Measurements from ENCODE around the gene GCFC2.

Gene GCFC2

GRCh38 chr2:75667884-75668283 lies 42.8 kb downstream of the GCFC2 start:
- no peak overlapping the region for H3K4me2 ChIP-seq (ENCODE audit: low read length)
- H3K4me1 ChIP-seq (ENCODE audit: low read length) = no peaks in the 10 kb centered on the region
- H3K4me3 ChIP-seq (ENCODE audit: low read length) = no peak overlapping the region
- H3K9me3 ChIP-seq (ENCODE audit: insufficient read depth, low read length) = no peaks in the 10 kb centered on the region
- H3K79me2 ChIP-seq (ENCODE audit: low read length) = no peaks in the 10 kb centered on the region
- no peaks in the 10 kb centered on the region for H3K27me3 ChIP-seq (ENCODE audit: low read depth, low read length)
- no peak overlapping the region for H3K9ac ChIP-seq (ENCODE audit: low read length)
- H4K20me1 ChIP-seq (ENCODE audit: insufficient read depth, low read length) = no peaks in the 10 kb centered on the region
- TF ChIP-seq EZH2phosphoT487 (IDR thresholded peaks at IDR 0.05; ENCODE audit: low read depth) = no peak
- TF ChIP-seq CTCF (IDR thresholded peaks at IDR 0.05; ENCODE audit: low read depth, low read length) = no peak
- H3K36me3 ChIP-seq (replicated peaks; ENCODE audit: low read depth, low read length) = peaks cover 40% of the 10 kb centered on the region
- H2AFZ ChIP-seq (ENCODE audit: low read depth, low read length) = no peak overlapping the region
- H3K27ac ChIP-seq (ENCODE audit: low read length) = no peak overlapping the region

- no peaks in the 10 kb centered on the region for H3K4me1 ChIP-seq (ENCODE audit: low read length)
- peaks cover 42% of the 10 kb centered on the region for H3K36me3 ChIP-seq (replicated peaks; ENCODE audit: low read depth, low read length)
- no peak overlapping the region for H3K9ac ChIP-seq (ENCODE audit: low read length)
- TF ChIP-seq CTCF (IDR thresholded peaks at IDR 0.05; ENCODE audit: low read depth, low read length) (no peak), EZH2phosphoT487 (IDR thresholded peaks at IDR 0.05; ENCODE audit: low read depth) (no peak)
- no peaks in the 10 kb centered on the region for H3K9me3 ChIP-seq (ENCODE audit: insufficient read depth, low read length)
- H3K79me2 ChIP-seq (ENCODE audit: low read length) = 0 out of 2 replicates have a peak, but pooled peaks cover 1% of the 10 kb centered on the region
- H3K27me3 ChIP-seq (ENCODE audit: low read depth, low read length) = no peaks in the 10 kb centered on the region
- H4K20me1 ChIP-seq (ENCODE audit: insufficient read depth, low read length) = no peaks in the 10 kb centered on the region
- no peak overlapping the region for H2AFZ ChIP-seq (ENCODE audit: low read depth, low read length)
- no peak overlapping the region for H3K27ac ChIP-seq (ENCODE audit: low read length)
- H3K4me3 ChIP-seq (ENCODE audit: low read length) = no peak overlapping the region
- H3K4me2 ChIP-seq (ENCODE audit: low read length) = no peak overlapping the region
Measured at GRCh38 chr2:75666911-75667310, 43.8 kb downstream of the GCFC2 start.

- H3K79me2 ChIP-seq (ENCODE audit: low read length) = peaks cover 40% of the 10 kb centered on the region
- no peak overlapping the region for H3K9ac ChIP-seq (ENCODE audit: low read length)
- no peak for TF ChIP-seq CTCF (IDR thresholded peaks at IDR 0.05; ENCODE audit: low read depth, low read length)
- TF ChIP-seq EZH2phosphoT487 (IDR thresholded peaks at IDR 0.05; ENCODE audit: low read depth) = no peak
- H3K36me3 ChIP-seq (replicated peaks; ENCODE audit: low read depth, low read length) = peaks cover 85% of the 10 kb centered on the region
- H3K27me3 ChIP-seq (ENCODE audit: low read depth, low read length) = no peaks in the 10 kb centered on the region
- no peak overlapping the region for H3K27ac ChIP-seq (ENCODE audit: low read length)
- H4K20me1 ChIP-seq (ENCODE audit: insufficient read depth, low read length) = no peaks in the 10 kb centered on the region
- H3K4me2 ChIP-seq (ENCODE audit: low read length) = no peak overlapping the region
- no peak overlapping the region for H3K4me3 ChIP-seq (ENCODE audit: low read length)
- no peaks in the 10 kb centered on the region for H3K9me3 ChIP-seq (ENCODE audit: insufficient read depth, low read length)
- no peak overlapping the region for H2AFZ ChIP-seq (ENCODE audit: low read depth, low read length)
- H3K4me1 ChIP-seq (ENCODE audit: low read length) = no peaks in the 10 kb centered on the region
Measured at GRCh38 chr2:75657798-75658197, 52.9 kb downstream of the GCFC2 start.

- H3K36me3 ChIP-seq (replicated peaks; ENCODE audit: low read depth, low read length) = peaks cover 86% of the 10 kb centered on the region
- no peak overlapping the region for H3K4me2 ChIP-seq (ENCODE audit: low read length)
- H3K79me2 ChIP-seq (ENCODE audit: low read length) = peaks cover 35% of the 10 kb centered on the region
- no peaks in the 10 kb centered on the region for H3K4me1 ChIP-seq (ENCODE audit: low read length)
- no peaks in the 10 kb centered on the region for H3K9me3 ChIP-seq (ENCODE audit: insufficient read depth, low read length)
- H3K4me3 ChIP-seq (ENCODE audit: low read length) = no peak overlapping the region
- H3K27ac ChIP-seq (ENCODE audit: low read length) = no peak overlapping the region
- TF ChIP-seq CTCF (IDR thresholded peaks at IDR 0.05; ENCODE audit: low read depth, low read length) (no peak), EZH2phosphoT487 (IDR thresholded peaks at IDR 0.05; ENCODE audit: low read depth) (no peak)
- H3K9ac ChIP-seq (ENCODE audit: low read length) = no peak overlapping the region
- H3K27me3 ChIP-seq (ENCODE audit: low read depth, low read length) = no peaks in the 10 kb centered on the region
- no peak overlapping the region for H2AFZ ChIP-seq (ENCODE audit: low read depth, low read length)
- H4K20me1 ChIP-seq (ENCODE audit: insufficient read depth, low read length) = no peaks in the 10 kb centered on the region
Measured at GRCh38 chr2:75656563-75656962, 54.2 kb downstream of the GCFC2 start.

Measured in OCI-LY3 (cell line).